ENCODE measurements around the gene DLAT. TPM values are rescaled to one million over a fixed set of nuclear protein-coding genes. Genes with fewer than 3 reads are reported as not detected.
"Not testable (repeated sequence)": the region's sequence is repeated elsewhere in the genome, so short reads cannot be mapped to it uniquely, and the experiment has no call there.

Gene DLAT
- polyA plus RNA-seq (ENCODE audit: insufficient read depth in 1 of 5, insufficient read length in 5 of 5, low replicate concordance in 1 of 5), result 10 to 100 TPM; 28.4 to 35.6 (median 34.3) TPM
- long read RNA-seq, donor 1, full-length matches to known transcripts, result 6 of 12 reads
- long read RNA-seq, donor 1, partial matches to known transcripts, result 6 of 12 reads
- long read RNA-seq, donor 1, other reads (novel, unspliced or antisense), result 0 of 12 reads
- long read RNA-seq, donor 2, full-length matches to known transcripts, result 6 of 6 reads
- long read RNA-seq, donor 2, partial matches to known transcripts, result 0 of 6 reads
- long read RNA-seq, donor 2, other reads (novel, unspliced or antisense), result 0 of 6 reads
- long read RNA-seq, donor 3, full-length matches to known transcripts, result 3 of 448 reads
- long read RNA-seq, donor 3, partial matches to known transcripts, result 429 of 448 reads
- long read RNA-seq, donor 3, other reads (novel, unspliced or antisense), result 16 of 448 reads
- long read RNA-seq, donor 4, result 0 reads
- long read RNA-seq, donor 5, full-length matches to known transcripts, result 6 of 633 reads
- long read RNA-seq, donor 5, partial matches to known transcripts, result 602 of 633 reads
- long read RNA-seq, donor 5, other reads (novel, unspliced or antisense), result 25 of 633 reads
- long read RNA-seq, donor 6, full-length matches to known transcripts, result 3 of 23 reads
- long read RNA-seq, donor 6, partial matches to known transcripts, result 20 of 23 reads
- long read RNA-seq, donor 6, other reads (novel, unspliced or antisense), result 0 of 23 reads
- long read RNA-seq, donor 7, full-length matches to known transcripts, result 2 of 2 reads
- long read RNA-seq, donor 7, partial matches to known transcripts, result 0 of 2 reads
- long read RNA-seq, donor 7, other reads (novel, unspliced or antisense), result 0 of 2 reads
- long read RNA-seq, donor 8, full-length matches to known transcripts, result 2 of 2 reads
- long read RNA-seq, donor 8, partial matches to known transcripts, result 0 of 2 reads
- long read RNA-seq, donor 8, other reads (novel, unspliced or antisense), result 0 of 2 reads

GRCh38 chr11:112024773-112025678, at the start of gene DLAT:
Gene DLAT (plus strand): TSS chr11:112025408. CDS start chr11:112025473, 65 bp downstream.
- DNase-seq, result peak; percentile 84

GRCh38 chr11:111976119-111976766, 49.0 kb upstream of the DLAT start:
- DNase-seq, result no peak

GRCh38 chr11:111976767-111977145, 48.5 kb upstream of the DLAT start:
- no peak for DNase-seq

GRCh38 chr11:111977146-111978027, 47.8 kb upstream of the DLAT start:
- DNase-seq, result no peak

- DNase-seq, result no peak
Observed at GRCh38 chr11:111978028-111978771, 47.0 kb upstream of the DLAT start.

- DNase-seq, result no peak
Observed at GRCh38 chr11:111980062-111980461, 45.1 kb upstream of the DLAT start.

GRCh38 chr11:111981270-111981669, 43.9 kb upstream of the DLAT start:
- no peak for DNase-seq

GRCh38 chr11:111982019-111982464, 43.2 kb upstream of the DLAT start:
- DNase-seq, result no peak

GRCh38 chr11:111982541-111983186, 42.5 kb upstream of the DLAT start:
- no peak for DNase-seq

- no peak for DNase-seq
Observed at GRCh38 chr11:111983187-111983986, 41.8 kb upstream of the DLAT start.

GRCh38 chr11:111986589-111986988, 38.6 kb upstream of the DLAT start:
- no peak for DNase-seq

- DNase-seq, result no peak
Observed at GRCh38 chr11:111990381-111990780, 34.8 kb upstream of the DLAT start.

- no peak for DNase-seq
Observed at GRCh38 chr11:111992206-111992855, 32.9 kb upstream of the DLAT start.

- no peak for DNase-seq
Observed at GRCh38 chr11:111996129-111996528, 29.1 kb upstream of the DLAT start.

- DNase-seq, result not testable (repeated sequence)
Observed at GRCh38 chr11:111996669-111997068, 28.5 kb upstream of the DLAT start.

GRCh38 chr11:111999111-111999510, 26.1 kb upstream of the DLAT start:
- DNase-seq, result no peak

- no peak for DNase-seq
Observed at GRCh38 chr11:112000703-112001102, 24.5 kb upstream of the DLAT start.

Data from right lung (tissue), 10 donors.